Breast epithelium (tissue), 4 donors: Measurements from ENCODE around the gene DLD. TPM values are rescaled to one million over a fixed set of nuclear protein-coding genes. Genes with fewer than 3 reads are reported as not detected.
A peak's percentile ranks its signal among the peaks of the same experiment; 100 is the strongest.

Source experiments
- DNase-seq, 2 donors: peaks; one replicate each; pipeline ENCODE4 v3.0.0-alpha.2; 2019; ENCODE audit warnings: low spot score in 2 of 2
- H3K27ac ChIP-seq, 2 donors: fragments of 200-600 bp; sonication (generic) in 1 of 2; one replicate each; pipeline ENCODE4 v1.5.1; 2016 to 2019; ENCODE audit warnings: mild to moderate bottlenecking in 1 of 2
- H3K27me3 ChIP-seq, 2 donors: fragments of 200-600 bp; sonication (generic) in 1 of 2; one replicate each; pipeline versions ENCODE4 v1.5.1 to v1.6.0; 2017 to 2019; ENCODE audit warnings: control low read depth in 1 of 2, mild to moderate bottlenecking in 1 of 2
- H3K36me3 ChIP-seq: fragments of 200-600 bp; one replicate; pipeline ENCODE4 v1.5.1; 2019
- H3K4me1 ChIP-seq, 2 donors: fragments of 200-600 bp; sonication (generic); one replicate each; pipeline ENCODE4 v1.5.1; 2016 to 2019; ENCODE audit warnings: control low read depth in 1 of 2
- H3K4me3 ChIP-seq, 3 donors: fragments of 200-600 bp; sonication (generic); 1 replicate in 2 of 3; 2 replicates in 1 of 3; pipeline ENCODE4 v1.5.1; 2016 to 2019; ENCODE audit warnings: mild to moderate bottlenecking in 3 of 3, moderate library complexity in 2 of 3
- H3K9me3 ChIP-seq, 2 donors: fragments of 200-600 bp; sonication (generic) in 1 of 2; one replicate each; pipeline ENCODE4 v1.5.1; 2016 to 2019; ENCODE audit warnings: control low read depth in 1 of 2
- POLR2A ChIP-seq: fragments of 450-650 bp; IDR thresholded peaks from one replicate; pipeline ENCODE4 v1.6.1; 2016; ENCODE audit warnings: antibody characterized with exemption, mild to moderate bottlenecking, moderate library complexity
- POLR2AphosphoS5 ChIP-seq, 3 donors: sonication (generic); formaldehyde crosslinking; IDR thresholded peaks; one replicate each; pipeline ENCODE4 v1.6.1; 2017; ENCODE audit warnings: antibody characterized with exemption in 3 of 3
- intact Hi-C: fragments of 100-400 bp; cut with DNase I; formaldehyde crosslinking; loops from one replicate; pipeline ENCODE4 v1.15.1; 2023; ENCODE audit warnings: low total_unique reads
- total RNA-seq, 3 donors: library from RNA; depleted of rRNA; stranded (reverse); fragments of >200 nt; gene quantifications; one replicate each; pipeline ENCODE4 v1.1.0, GENCODE V29; 2016
- TF ChIP-seq, protein P1 (sequence below), 3 donors: fragments of 450-650 bp; IDR thresholded peaks; one replicate each; pipeline ENCODE4 v1.5.1; 2016 to 2017; ENCODE audit warnings: antibody characterized with exemption in 3 of 3, mild to moderate bottlenecking in 3 of 3, moderate library complexity in 3 of 3

The DLD gene
- total RNA-seq, 3 donors from 2014 or later = 57.5 to 74.1 (median 58.3) TPM

DNA sequence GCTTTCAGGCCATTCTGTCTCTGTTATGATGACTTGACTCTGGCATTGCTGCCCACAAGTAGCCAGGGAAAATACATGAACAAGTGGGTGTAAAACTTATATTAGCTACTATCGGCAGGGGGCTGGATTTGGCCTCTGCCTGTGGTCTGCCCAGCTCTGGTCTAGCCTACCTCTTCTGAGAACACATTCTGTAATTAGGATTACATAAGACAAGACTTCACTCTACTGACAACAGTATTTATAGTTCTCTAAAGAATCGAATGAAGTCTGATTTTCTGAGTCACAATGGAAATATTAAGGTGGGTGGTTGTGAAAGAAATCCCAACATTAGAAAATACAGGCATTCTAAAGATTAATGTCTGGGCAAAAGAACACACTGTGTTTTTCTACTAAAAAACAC lies 55.5 kb downstream of the DLD start:
- no peak for DNase-seq
- intact Hi-C loops = no loop called here
- Histone ChIP-seq H3K27ac (peak overlapping the region; percentile 29 to 59), H3K27me3 (no peaks in the 10 kb centered on the region), H3K36me3 (no peaks in the 10 kb centered on the region), H3K4me3 (no peak overlapping the region), H3K4me1 (no peaks in the 10 kb centered on the region), H3K9me3 (no peaks in the 10 kb centered on the region)
- no peak for TF ChIP-seq POLR2AphosphoS5 (IDR thresholded peaks at IDR 0.05)
- TF ChIP-seq POLR2A = no peak
- TF ChIP-seq, protein P1, sequence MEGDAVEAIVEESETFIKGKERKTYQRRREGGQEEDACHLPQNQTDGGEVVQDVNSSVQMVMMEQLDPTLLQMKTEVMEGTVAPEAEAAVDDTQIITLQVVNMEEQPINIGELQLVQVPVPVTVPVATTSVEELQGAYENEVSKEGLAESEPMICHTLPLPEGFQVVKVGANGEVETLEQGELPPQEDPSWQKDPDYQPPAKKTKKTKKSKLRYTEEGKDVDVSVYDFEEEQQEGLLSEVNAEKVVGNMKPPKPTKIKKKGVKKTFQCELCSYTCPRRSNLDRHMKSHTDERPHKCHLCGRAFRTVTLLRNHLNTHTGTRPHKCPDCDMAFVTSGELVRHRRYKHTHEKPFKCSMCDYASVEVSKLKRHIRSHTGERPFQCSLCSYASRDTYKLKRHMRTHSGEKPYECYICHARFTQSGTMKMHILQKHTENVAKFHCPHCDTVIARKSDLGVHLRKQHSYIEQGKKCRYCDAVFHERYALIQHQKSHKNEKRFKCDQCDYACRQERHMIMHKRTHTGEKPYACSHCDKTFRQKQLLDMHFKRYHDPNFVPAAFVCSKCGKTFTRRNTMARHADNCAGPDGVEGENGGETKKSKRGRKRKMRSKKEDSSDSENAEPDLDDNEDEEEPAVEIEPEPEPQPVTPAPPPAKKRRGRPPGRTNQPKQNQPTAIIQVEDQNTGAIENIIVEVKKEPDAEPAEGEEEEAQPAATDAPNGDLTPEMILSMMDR (IDR thresholded peaks at IDR 0.05) = no peak

DNA sequence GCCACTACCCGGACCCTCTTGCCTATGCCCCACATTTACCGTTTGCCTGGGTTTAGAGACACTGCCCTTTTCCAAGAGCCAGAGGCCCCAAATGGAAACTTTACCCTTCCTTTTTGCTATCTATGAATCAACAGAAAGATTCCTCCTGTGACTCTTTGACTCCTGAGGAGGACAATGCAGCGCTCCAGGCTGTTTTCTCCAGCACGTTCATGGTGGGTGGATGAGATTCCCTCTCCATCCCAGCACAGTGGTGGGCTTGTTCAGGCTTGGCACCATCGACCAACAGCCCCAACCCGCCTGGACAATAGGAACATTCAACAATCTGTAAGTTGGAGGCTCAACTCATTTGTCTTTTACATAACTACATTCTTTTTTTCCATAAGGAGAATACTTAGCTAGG lies 55.9 kb downstream of the DLD start:
- TF ChIP-seq POLR2A (no peak), POLR2AphosphoS5 (IDR thresholded peaks at IDR 0.05) (no peak)
- TF ChIP-seq, protein P1 (IDR thresholded peaks at IDR 0.05) = no peak
- Histone ChIP-seq H3K4me1 (peaks cover 0 to 3% of the 10 kb centered on the region in 2 donors), H3K4me3 (no peak overlapping the region), H3K27me3 (no peaks in the 10 kb centered on the region), H3K9me3 (no peaks in the 10 kb centered on the region), H3K27ac (peak overlapping the region; percentile 29 to 59), H3K36me3 (no peaks in the 10 kb centered on the region)
- no peak for DNase-seq
- intact Hi-C loops = no loop called here

DNA sequence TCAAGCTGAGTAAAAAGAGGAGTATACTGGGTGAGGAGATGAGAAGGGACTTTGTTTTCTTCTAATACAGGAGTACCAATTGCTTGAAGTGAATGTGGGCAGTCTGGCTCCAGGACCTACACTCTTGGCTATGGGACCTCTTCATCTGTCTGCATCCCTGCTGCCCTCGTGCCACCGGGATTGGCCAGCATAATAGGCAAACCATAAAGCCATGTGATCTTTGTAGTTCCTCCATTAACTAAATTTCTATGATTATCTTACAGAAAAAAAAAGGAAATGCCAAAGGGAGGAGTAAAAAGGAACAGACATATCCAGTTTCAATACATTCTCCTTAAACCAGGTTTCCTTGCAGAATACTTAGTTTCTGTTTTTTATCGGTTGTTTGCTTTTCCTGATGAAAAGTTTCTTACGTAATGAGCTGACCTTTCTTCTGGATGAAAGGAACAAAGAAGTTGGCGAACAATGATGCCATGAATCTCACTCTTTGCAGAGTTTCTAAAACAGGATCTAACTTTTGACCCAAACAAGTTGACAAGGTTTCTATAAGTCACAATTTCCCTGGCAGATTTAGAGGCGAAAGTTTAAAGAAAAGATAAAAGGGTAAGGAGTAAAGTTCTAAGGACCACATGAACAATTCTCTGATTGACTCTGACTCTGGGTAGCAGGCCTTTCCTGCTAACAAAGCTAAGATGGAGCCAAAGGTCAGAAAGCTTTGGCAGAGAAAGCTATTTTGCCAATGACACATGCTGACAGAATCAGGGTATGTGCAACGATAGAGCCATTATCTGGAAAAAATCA lies 57.9 kb downstream of the DLD start:
- no peaks in the 10 kb centered on the region for H3K27me3 ChIP-seq
- intact Hi-C loops = no loop called here
- no peaks in the 10 kb centered on the region for H3K9me3 ChIP-seq
- H3K4me3 ChIP-seq = no peak overlapping the region
- peaks cover 0 to 7% of the 10 kb centered on the region in 2 donors for H3K4me1 ChIP-seq
- H3K27ac ChIP-seq = peak overlapping the region in 1 of 2 donors; percentile 61
- no peak for DNase-seq
- peak in 1 of 3 donors; percentile 66 for TF ChIP-seq POLR2AphosphoS5 (IDR thresholded peaks at IDR 0.05)
- TF ChIP-seq POLR2A = no peak
- H3K36me3 ChIP-seq = no peaks in the 10 kb centered on the region

DNA sequence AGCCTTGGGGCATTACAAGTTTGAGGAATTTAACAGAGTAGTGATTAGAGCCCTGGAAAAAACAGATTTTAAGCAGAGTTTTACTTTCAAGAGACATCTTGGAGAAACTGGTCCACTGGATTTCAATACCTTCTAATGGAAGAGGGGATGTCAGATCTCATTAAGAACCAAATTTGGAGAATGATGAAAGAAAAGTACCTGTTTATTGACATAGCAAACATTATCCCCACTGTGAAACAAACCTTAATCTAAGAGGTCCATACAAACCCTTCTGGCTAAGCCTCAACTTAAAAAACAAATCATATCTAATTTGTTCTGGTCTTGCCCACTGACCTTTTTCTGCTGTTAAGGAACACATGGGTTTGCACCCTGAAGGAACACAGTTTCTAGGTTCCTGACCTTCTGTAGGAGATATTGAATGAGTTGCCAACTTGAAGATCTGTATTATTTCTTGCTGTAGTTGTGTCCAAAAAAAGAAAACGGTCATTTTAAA lies 58.5 kb downstream of the DLD start:
- intact Hi-C loops = no loop called here
- H3K9me3 ChIP-seq = no peaks in the 10 kb centered on the region
- H3K36me3 ChIP-seq = no peaks in the 10 kb centered on the region
- H3K4me3 ChIP-seq = no peak overlapping the region
- H3K27ac ChIP-seq = peak overlapping the region; percentile 3 to 61
- H3K27me3 ChIP-seq = no peaks in the 10 kb centered on the region
- DNase-seq = no peak
- no peak for TF ChIP-seq POLR2A
- TF ChIP-seq POLR2AphosphoS5 (IDR thresholded peaks at IDR 0.05) = no peak
- TF ChIP-seq, protein P1 (IDR thresholded peaks at IDR 0.05) = no peak
- peaks cover 0 to 7% of the 10 kb centered on the region in 2 donors for H3K4me1 ChIP-seq

DNA sequence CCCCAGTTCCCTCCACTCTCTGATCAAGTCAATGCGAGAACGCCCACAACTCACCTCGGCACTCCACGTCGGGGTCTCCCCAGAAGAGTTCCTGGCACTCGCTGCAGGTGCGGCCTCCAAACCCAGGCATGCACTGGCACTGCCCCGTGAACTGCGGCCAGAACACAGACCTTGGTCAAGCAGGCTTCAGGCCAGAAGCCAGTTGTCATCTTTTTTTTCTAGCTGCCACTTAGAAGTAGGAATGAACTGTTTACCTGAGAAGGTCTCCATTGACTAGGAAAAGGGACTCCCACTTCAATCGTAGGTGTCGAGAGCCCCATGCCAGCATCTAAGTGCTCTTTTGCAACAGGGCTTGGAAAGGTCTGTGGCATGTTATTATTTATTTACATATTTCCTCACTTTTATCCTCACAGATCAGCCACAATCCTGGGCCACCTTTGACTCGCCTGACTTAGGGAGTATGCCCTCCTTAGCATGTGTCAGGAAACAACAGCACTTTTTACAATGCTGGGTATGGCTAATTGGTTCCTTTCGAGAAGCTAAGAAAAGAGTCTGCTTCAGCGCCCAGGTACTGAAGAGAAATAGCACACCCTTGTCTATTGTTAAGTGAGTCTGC lies 60.3 kb downstream of the DLD start:
- Histone ChIP-seq H3K4me3 (no peak overlapping the region), H3K36me3 (no peaks in the 10 kb centered on the region), H3K27ac (peak overlapping the region; percentile 14 to 70), H3K9me3 (no peaks in the 10 kb centered on the region), H3K27me3 (no peaks in the 10 kb centered on the region), H3K4me1 (peaks cover 0 to 7% of the 10 kb centered on the region in 2 donors)
- no peak for DNase-seq
- intact Hi-C loops = no loop called here
- no peak for TF ChIP-seq POLR2A

DNA sequence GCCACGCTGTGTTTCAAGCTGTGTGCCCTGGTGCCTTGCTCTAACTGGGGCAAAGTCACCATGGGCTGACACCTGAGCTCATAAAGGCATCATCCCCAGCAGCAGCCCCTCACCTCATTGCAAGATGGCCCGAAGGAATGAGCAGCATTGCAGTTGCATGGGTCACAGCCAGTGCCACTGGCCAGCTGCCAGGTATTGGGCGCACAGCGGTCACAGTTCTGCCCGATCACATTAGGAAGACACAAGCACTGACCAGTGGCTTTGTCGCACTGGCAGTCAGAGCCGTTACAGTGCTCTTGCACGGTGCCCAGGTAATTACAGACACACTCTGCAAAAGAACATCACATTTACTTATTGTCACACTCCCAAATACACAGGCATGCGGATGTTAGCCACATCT lies 60.9 kb downstream of the DLD start:
- H3K27me3 ChIP-seq = no peaks in the 10 kb centered on the region
- no peaks in the 10 kb centered on the region for H3K9me3 ChIP-seq
- peak overlapping the region; percentile 1 to 70 for H3K27ac ChIP-seq
- peaks cover 0 to 7% of the 10 kb centered on the region in 2 donors for H3K4me1 ChIP-seq
- no peaks in the 10 kb centered on the region for H3K36me3 ChIP-seq
- intact Hi-C loops = no loop called here
- no peak overlapping the region for H3K4me3 ChIP-seq
- no peak for DNase-seq
- TF ChIP-seq, protein P1 (IDR thresholded peaks at IDR 0.05) = no peak
- TF ChIP-seq POLR2AphosphoS5 (IDR thresholded peaks at IDR 0.05) (no peak), POLR2A (no peak)
